BJ (cell line): Measurements from ENCODE around the gene ZNF821. TPM values are rescaled to one million over a fixed set of nuclear protein-coding genes. Genes with fewer than 3 reads are reported as not detected.

Experiments
- CTCF ChIA-PET: fragments of 350-600 bp; formaldehyde crosslinking; extraction: SDS; loops from one replicate; lab custom pipeline; 2021; ENCODE audit warnings: antibody characterized with exemption, inconsistent platforms; lab: Yijun Ruan, JAX
- POLR2A ChIA-PET: fragments of 300-600 bp; sonication (Branson Sonifier 250); formaldehyde crosslinking; extraction: SDS; loops from one replicate; lab custom pipeline; 2021; ENCODE audit warnings: antibody characterized with exemption; lab: Charles Lee
- DNase-seq: peaks from one replicate; pipeline ENCODE4 v3.0.0-alpha.2; 2011; ENCODE audit warnings: low read depth
- H3K27me3 ChIP-seq: 2 replicates; pipeline ENCODE4 v1.6.0; 2011; ENCODE audit warnings: low read length; ENCODE audit not compliant: control insufficient read depth, insufficient read depth
- H3K36me3 ChIP-seq: 2 replicates; pipeline ENCODE4 v1.5.1; 2011; ENCODE audit warnings: low read length; ENCODE audit not compliant: control insufficient read depth, insufficient read depth
- H3K4me3 ChIP-seq: 2 replicates; pipeline ENCODE4 v1.5.1; 2011; ENCODE audit warnings: low read depth, mild to moderate bottlenecking, control low read depth, low read length
- CTCF ChIP-seq: IDR thresholded peaks from 2 replicates; pipeline ENCODE4 v1.5.1; 2011; ENCODE audit warnings: low read depth, mild to moderate bottlenecking, control low read depth, inconsistent platforms, low read length, moderate library complexity; ENCODE audit not compliant: insufficient read depth
- polyA minus RNA-seq: library from RNA; depleted of rRNA, polyadenylated mRNA; stranded (reverse); fragments of >200 nt; gene quantifications from 2 replicates; pipeline ENCODE4 v1.2.3, GENCODE V29; 2011; rRNA and poly(A)+ RNA removed
- polyA plus RNA-seq: library from polyadenylated mRNA; depleted of rRNA; stranded (reverse); fragments of >200 nt; gene quantifications from 2 replicates; pipeline ENCODE4 v1.2.3, GENCODE V29; 2011; rRNA removed

ZNF821 gene, protein sequence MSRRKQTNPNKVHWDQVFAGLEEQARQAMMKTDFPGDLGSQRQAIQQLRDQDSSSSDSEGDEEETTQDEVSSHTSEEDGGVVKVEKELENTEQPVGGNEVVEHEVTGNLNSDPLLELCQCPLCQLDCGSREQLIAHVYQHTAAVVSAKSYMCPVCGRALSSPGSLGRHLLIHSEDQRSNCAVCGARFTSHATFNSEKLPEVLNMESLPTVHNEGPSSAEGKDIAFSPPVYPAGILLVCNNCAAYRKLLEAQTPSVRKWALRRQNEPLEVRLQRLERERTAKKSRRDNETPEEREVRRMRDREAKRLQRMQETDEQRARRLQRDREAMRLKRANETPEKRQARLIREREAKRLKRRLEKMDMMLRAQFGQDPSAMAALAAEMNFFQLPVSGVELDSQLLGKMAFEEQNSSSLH
- polyA plus RNA-seq = 3.5 and 5.0 TPM in 2 replicates
- polyA minus RNA-seq = 2.0 and 2.4 TPM in 2 replicates

DNA sequence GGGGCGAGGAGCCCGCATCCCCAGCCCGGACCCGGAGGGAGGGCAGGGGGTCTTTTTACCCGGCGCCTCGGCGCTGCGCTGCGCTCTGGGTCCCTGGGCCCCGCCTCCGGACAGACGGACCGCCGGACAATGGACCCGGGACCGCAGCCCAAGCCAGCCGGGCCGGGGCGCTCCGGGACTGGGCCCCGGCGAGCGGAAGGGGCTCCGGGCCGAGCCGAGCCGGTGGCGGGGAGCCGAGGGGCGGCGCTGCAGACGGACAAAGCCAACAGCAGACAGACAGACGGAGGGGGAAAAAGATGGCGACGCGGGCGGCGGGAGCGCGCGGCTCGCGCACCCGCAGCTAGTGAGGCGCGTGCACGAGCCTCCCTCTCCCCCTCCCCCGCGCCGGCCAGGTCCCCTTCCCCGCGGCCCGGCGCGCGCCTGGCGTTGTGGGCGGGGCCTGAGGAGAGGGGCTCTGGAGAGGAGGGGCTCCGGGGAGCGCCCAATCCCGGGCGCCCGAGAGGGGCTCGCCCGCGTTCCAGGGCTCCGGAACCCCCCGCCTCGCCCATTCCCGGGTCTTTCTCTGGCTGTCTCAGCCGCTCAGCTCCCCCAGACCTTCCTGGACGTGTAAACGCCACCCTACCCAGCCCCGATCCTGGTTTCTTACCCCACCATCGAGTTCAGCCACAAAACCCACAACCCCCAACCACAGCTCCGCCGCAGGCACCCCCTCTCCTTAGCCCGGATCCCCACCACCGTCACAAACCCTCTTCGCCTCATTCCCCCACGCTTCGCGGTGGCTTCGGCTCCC, at the start of gene ZNF821:
TSS of gene ZNF821 (minus strand) at position 334 of the 790 bp plus-strand sequence. CDS start 4,236 bp downstream, outside the sequence.
- CTCF ChIA-PET = interaction anchor here (0.6 to 4.4 kb wide), 17 partner anchors 10 to 1396 kb away, joined by 3 to 90 read pairs (median 8); partner anchors contain the start of gene IST1
- peak; percentile 52 for TF ChIP-seq CTCF
- H3K27me3 ChIP-seq = no peaks in the 10 kb centered on the region
- POLR2A ChIA-PET = interaction anchor here (1.3 kb wide), 1 partner anchor 11 kb away, joined by 3 read pairs; no protein-coding TSS in a partner anchor
- peaks cover 2% of the 10 kb centered on the region for H3K36me3 ChIP-seq
- H3K4me3 ChIP-seq = peak within 1 kb of the TSS; percentile 81
- no peak for DNase-seq

- ChIA-PET CTCF (no interaction called here), POLR2A (no interaction called here)
- Histone ChIP-seq H3K4me3 (no peak overlapping the region), H3K27me3 (no peaks in the 10 kb centered on the region), H3K36me3 (peaks cover 7% of the 10 kb centered on the region)
- DNase-seq = no peak
- no peak for TF ChIP-seq CTCF
These were observed 49.0 kb upstream of the ZNF821 start for GRCh38 chr16:71933017-71933416.

DNA sequence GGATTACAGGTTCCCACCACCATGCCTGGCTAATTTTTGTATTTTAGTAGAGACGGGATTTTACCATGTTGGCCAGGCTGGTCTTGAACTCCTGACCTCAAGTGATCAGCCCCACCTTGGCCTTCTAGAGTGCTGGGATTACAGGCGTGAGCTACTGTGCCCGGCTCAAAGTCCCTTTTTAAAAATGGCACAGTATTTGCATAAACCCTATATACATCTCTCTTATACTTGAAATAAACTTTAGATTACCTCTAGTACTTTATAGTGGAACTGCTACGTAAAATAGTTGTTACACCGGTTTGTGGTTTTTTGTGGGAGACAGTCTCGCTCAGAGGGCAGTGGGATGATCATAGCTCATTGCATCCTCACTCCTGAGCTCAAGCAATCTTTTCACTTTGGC, 47.6 kb upstream of the ZNF821 start:
- DNase-seq = no peak
- ChIA-PET CTCF (interaction anchor here (1.2 to 1.4 kb wide), 2 partner anchors 11 to 49 kb away, joined by 3 read pairs; no protein-coding TSS in a partner anchor), POLR2A (no interaction called here)
- H3K27me3 ChIP-seq = no peaks in the 10 kb centered on the region
- peaks cover 10% of the 10 kb centered on the region for H3K36me3 ChIP-seq
- no peak for TF ChIP-seq CTCF
- no peak overlapping the region for H3K4me3 ChIP-seq

DNA sequence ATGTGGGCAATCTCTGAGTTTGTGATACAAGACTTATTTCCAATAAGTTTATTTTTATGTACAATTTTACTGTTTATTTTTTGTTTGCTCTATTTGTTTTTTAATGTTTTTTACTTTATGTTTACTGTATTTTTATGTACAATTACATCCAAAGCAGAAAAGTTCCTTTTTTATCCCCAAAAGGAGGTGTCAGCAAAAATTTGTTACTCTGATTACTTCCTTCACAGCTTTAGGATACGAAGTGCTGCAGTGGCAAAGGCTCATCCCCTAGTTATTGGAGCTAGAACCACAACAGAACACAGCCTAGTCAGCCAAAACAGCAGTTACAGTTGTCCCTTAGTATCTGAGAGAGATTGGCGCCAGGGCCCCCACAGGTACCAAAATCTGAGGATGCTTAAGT, 47.0 kb upstream of the ZNF821 start:
- ChIA-PET POLR2A (no interaction called here), CTCF (interaction anchor here (1.2 to 1.4 kb wide), 2 partner anchors 11 to 49 kb away, joined by 3 read pairs; no protein-coding TSS in a partner anchor)
- DNase-seq = no peak
- Histone ChIP-seq H3K36me3 (peaks cover 11% of the 10 kb centered on the region), H3K4me3 (no peak overlapping the region), H3K27me3 (no peaks in the 10 kb centered on the region)
- TF ChIP-seq CTCF = no peak
